ENCODE measurements around the gene ITGA11.
"Not testable (repeated sequence)": the region's sequence is repeated elsewhere in the genome, so short reads cannot be mapped to it uniquely, and the experiment has no call there.

Gene ITGA11

DNA sequence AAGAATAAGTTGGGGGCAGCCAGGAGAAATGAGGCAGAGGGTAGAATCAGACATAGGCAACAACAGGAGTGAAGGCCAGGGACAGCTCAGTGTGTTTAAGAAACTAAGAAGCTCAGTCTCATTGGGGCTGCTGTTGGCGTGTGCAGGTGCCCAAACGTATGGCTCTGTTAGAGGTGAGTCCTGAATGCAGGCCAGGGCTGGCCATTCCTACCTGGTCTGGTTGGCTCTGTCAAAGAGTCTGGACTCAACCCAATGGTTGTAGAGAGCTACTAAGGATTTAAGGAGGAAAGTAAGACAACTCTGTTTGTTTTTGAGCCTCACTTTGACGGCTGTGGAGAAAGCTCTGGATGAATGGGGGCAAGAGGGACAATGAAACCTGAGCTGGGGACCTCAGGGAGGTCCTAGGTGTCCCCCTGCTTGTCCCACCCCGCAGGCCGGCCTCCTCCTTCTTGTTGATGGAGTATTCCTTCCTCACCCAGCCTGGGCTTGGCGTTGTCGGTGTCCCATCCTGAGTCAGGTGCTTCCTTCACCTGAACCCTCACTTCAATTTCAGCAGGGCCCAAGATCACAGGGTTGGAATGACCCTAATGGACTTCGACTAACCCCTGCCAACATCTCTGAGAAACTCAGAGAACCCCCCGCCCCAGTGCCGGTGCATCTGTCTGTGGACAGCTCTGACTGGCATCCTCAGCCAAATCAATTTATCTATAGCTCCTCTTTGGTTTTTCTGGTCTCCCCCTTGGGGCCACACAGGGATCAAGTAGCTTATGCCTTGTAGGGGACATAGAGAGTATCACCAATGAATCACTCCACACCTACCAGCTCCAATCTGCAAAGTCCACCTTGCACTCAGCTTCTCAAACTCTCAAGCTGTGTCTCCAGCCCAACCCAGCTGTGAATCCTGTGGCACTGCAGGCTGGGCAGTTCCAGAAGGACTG, 8.3 kb downstream of the ITGA11 start:
- TF ChIP-seq Cebpa-rat (IDR thresholded peaks at IDR 0.05): no peak
- peaks cover 7 to 14% (median 9%) of the 10 kb centered on the region in 10 experiments; a peak in 17 of 20 replicates for H3K4me1 ChIP-seq
- H4K20me1 ChIP-seq: no peaks in the 10 kb centered on the region; a peak in 1 of 22 replicates
- H3K27ac ChIP-seq: no peak overlapping the region
- H3K4me2 ChIP-seq: no peak overlapping the region
- no peak overlapping the region for H3K4me3 ChIP-seq
- no peak overlapping the region for H3K9ac ChIP-seq
- H3K27me3 ChIP-seq: peaks cover 0 to 8% (median 5%) of the 10 kb centered on the region in 11 experiments; a peak in 11 of 22 replicates
- H3K9me3 ChIP-seq (replicated peaks in 1 of 11): no peaks in the 10 kb centered on the region
- no peaks in the 10 kb centered on the region for H3K36me3 ChIP-seq

DNA sequence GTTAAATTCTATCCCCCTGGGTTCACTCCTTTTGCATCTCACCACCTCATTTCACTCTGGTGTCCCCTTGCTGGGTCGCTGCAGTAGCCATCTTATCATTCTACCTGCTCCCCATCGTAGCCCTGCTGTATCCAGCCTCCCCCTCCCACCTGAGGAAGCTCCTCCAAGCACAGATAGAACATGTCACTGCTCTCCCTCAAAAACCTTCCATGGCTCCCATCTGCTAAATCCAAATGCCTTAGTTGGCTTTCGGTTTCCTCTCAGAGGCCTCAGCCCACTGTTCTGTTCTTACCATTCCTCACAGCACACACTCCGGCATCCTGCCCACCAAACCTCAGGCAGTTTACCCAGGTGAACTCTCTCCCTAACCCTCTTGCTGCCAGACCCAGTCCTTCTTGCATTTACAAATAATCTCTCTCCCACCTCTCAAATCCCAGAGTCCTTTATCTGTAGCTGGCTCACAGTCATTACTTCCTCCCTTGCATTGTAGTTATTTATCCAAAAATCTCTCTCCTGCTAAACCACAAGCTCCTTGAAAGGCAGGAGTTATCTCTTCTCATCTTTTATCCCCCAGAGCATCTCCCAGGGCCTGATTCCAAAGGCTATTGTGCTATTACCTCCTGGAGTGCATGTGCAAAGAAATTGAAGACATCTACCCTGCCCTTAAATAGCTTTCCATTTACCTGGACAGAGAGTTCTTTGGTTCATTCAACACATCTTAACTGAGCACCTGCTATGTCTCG, 9.4 kb downstream of the ITGA11 start:
- H3K4me3 ChIP-seq; H3K9me3 ChIP-seq (replicated peaks in 1 of 11); H3K27ac ChIP-seq; H3K9ac ChIP-seq; H3K27me3 ChIP-seq; H3K36me3 ChIP-seq; H3K4me2 ChIP-seq; H4K20me1 ChIP-seq: not testable (repeated sequence)
- peaks cover 7 to 15% (median 11%) of the 10 kb centered on the region in 10 experiments; a peak in 17 of 20 replicates for H3K4me1 ChIP-seq

DNA sequence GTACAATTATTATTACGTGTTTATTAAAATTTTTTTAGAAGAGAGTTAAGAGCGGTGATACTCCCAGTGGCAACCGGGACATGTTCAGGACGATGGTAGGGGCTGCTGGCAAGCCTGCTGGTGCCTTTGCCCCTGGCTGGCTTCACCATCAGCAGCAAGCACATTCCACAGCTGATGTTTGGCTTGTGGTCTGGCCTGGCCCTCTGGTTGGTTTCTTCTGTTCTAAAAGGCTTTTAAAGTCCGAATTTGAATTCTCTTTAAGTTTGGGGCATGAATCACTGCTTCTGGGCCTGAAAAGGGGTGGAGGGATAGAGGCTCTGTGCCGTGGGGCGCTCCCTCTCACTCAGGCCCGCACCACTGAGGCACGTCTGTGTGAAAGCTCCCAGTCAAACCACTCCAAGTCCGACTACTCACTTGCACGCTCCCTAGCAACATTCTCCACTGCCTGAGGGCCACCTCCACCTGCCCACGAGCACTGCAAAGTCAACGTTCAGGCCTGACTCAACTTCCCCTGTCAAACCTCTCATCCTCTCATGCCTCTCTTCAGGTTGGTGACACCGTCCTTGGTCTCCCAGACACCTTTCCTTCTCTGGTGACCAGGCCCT, 10.1 kb downstream of the ITGA11 start:
- no peak overlapping the region for H3K4me3 ChIP-seq
- H3K4me2 ChIP-seq: no peak overlapping the region
- peaks cover 2 to 11% (median 8%) of the 10 kb centered on the region in 10 experiments; a peak in 16 of 20 replicates for H3K4me1 ChIP-seq
- no peaks in the 10 kb centered on the region for H3K27me3 ChIP-seq
- no peaks in the 10 kb centered on the region for H3K36me3 ChIP-seq
- no peak overlapping the region for H3K9ac ChIP-seq
- no peak for TF ChIP-seq Cebpa-rat (IDR thresholded peaks at IDR 0.05)
- H3K27ac ChIP-seq: no peak overlapping the region
- no peaks in the 10 kb centered on the region; a peak in 1 of 22 replicates for H4K20me1 ChIP-seq
- no peaks in the 10 kb centered on the region for H3K9me3 ChIP-seq (replicated peaks in 1 of 11)

DNA sequence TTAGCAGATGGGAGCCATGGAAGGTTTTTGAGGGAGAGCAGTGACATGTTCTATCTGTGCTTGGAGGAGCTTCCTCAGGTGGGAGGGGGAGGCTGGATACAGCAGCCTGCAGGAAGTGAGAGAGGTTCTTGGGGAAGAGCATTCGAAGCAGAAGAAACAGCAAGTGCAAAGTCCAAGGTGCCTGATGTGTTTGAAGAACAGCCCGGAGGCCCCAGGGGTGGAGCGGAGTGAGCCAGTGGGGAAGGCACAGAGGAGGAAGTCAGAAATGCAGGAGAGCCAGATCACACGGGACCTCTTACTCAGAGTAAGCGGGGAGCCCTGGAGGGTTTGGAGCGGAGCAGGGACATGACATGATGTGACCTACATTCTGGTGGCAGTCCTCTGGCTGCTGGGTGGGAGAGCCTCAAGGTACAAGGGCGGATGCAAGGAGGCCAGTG, 10.8 kb downstream of the ITGA11 start:
- H3K36me3 ChIP-seq: no peaks in the 10 kb centered on the region
- no peaks in the 10 kb centered on the region; a peak in 1 of 22 replicates for H4K20me1 ChIP-seq
- TF ChIP-seq Cebpa-rat (IDR thresholded peaks at IDR 0.05): no peak
- H3K27ac ChIP-seq: no peak overlapping the region
- no peak overlapping the region for H3K4me2 ChIP-seq
- H3K27me3 ChIP-seq: no peaks in the 10 kb centered on the region
- no peak overlapping the region for H3K9ac ChIP-seq
- no peaks in the 10 kb centered on the region for H3K9me3 ChIP-seq (replicated peaks in 1 of 11)
- peaks cover 0 to 11% (median 7%) of the 10 kb centered on the region in 10 experiments; a peak in 10 of 20 replicates for H3K4me1 ChIP-seq
- H3K4me3 ChIP-seq: no peak overlapping the region

DNA sequence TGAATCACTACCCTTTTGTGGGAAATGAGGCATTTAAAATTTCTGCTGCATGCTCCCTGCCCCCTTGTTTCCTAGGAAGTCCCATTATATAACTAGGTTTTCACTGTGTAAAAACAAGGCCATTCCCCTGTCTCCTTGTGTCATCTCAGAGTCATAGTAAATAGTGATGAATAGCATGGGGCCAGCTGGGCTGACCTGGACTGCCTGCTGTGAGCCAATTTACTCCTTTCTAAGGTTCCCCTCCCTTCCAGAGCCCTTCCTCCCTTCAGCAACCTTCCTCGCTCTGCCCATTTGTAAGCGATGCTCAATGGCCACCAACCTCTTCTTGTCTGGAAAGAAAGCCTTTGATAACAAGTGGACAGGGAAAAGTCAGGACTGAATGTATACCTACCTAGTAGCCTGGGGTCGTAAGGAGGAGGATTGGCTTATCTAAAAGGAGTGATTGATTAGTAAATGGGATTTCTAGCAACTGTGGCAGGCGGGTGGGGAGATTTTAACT, 11.7 kb downstream of the ITGA11 start:
- no peaks in the 10 kb centered on the region for H3K9me3 ChIP-seq (replicated peaks in 1 of 11)
- H3K27ac ChIP-seq: no peak overlapping the region
- H3K4me1 ChIP-seq: peaks cover 0 to 11% (median 7%) of the 10 kb centered on the region in 10 experiments; a peak in 10 of 20 replicates
- H3K4me2 ChIP-seq: no peak overlapping the region
- no peak overlapping the region for H3K9ac ChIP-seq
- no peak for TF ChIP-seq Cebpa-rat (IDR thresholded peaks at IDR 0.05)
- no peaks in the 10 kb centered on the region for H3K36me3 ChIP-seq
- no peaks in the 10 kb centered on the region; a peak in 1 of 22 replicates for H4K20me1 ChIP-seq
- H3K4me3 ChIP-seq: no peak overlapping the region
- H3K27me3 ChIP-seq: no peaks in the 10 kb centered on the region

DNA sequence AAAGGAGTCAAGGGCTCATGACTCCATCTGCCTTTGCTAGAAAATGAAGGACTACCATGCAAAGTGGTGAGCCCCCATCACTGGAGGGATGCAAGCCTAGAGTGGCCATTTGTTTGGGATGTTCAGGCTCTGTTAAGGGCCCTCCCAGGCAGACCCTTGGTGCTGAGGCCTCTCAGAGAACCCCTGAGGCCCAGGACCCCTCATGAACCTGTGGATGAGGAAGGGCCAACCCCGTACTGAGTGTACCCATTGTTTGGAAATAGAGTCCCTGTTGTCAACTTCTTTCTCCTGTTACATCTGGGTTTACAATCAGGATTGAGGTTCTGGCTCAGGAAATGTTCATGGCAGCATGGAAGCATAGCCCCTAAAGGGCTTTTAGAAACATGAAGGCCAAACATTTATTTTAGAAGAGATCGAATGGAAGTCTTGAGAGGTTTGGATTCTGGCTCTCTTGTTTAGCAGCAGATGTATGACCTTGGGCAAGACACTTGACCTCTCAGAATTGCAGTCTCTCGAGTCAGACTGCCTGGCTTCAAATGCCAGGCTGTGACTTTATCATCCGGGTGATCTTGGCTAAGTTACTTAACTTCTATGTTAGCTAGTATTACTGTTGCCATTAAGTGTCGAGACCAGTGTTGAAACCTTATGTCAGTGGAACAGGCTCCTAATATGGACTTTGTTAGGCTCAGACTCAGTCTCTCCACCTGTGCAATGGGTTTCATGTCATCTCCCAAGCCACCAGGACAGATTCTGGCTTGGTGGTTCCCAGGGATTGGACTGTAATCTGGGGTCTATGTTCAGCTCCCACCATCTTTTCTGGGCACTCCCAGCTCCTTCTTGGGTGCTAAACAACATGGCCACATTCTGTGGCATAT, 12.4 kb downstream of the ITGA11 start:
- peak overlapping the region in 4 of 11 experiments; percentile 5 to 41 (median 30); a peak in 5 of 22 replicates for H3K4me2 ChIP-seq
- TF ChIP-seq Cebpa-rat (IDR thresholded peaks at IDR 0.05): no peak

DNA sequence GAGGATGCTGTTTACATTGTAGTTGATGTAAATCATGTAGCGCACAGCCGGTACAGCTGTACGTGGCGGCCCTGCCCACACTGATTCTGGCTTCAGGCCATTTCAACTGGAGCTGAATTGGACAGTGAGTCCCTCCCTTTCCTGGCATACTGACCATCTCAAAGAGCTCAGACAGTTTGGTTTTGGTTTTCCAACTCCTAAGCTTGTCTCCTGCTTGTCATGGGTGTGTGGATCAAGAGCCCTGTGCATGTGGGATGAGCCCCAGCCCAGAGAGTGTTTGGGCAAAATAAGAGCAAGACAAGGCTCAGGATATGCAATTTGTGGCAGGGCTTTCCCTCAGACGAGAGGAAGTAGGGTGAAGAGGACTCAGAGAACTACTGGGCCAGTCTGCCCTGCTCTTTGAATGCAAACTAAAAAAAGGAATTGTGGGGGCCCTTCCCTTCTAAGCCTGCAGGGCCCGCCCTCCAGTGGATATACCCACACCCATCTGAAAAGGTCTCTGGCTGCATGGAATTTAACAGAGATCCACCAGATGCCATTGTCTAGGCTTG, 13.3 kb downstream of the ITGA11 start:
- H3K9me3 ChIP-seq (replicated peaks in 1 of 11): no peaks in the 10 kb centered on the region
- peaks cover 0 to 16% (median 11%) of the 10 kb centered on the region in 10 experiments; a peak in 15 of 20 replicates for H3K4me1 ChIP-seq
- peak overlapping the region in 5 of 11 experiments; percentile 5 to 41 (median 26); a peak in 7 of 22 replicates for H3K4me2 ChIP-seq
- no peaks in the 10 kb centered on the region; a peak in 1 of 22 replicates for H4K20me1 ChIP-seq
- H3K36me3 ChIP-seq: no peaks in the 10 kb centered on the region
- H3K9ac ChIP-seq: no peak overlapping the region
- no peak overlapping the region for H3K4me3 ChIP-seq
- H3K27ac ChIP-seq: no peak overlapping the region
- TF ChIP-seq Cebpa-rat (IDR thresholded peaks at IDR 0.05): no peak
- H3K27me3 ChIP-seq: no peaks in the 10 kb centered on the region

More for the DNA sequence above, 12.4 kb downstream of the ITGA11 start:
- Histone ChIP-seq H3K9ac (no peak overlapping the region), H4K20me1 (no peaks in the 10 kb centered on the region; a peak in 1 of 22 replicates), H3K27me3 (no peaks in the 10 kb centered on the region), H3K9me3 (replicated peaks in 1 of 11) (no peaks in the 10 kb centered on the region), H3K4me1 (peaks cover 0 to 12% (median 10%) of the 10 kb centered on the region in 10 experiments; a peak in 15 of 20 replicates), H3K36me3 (no peaks in the 10 kb centered on the region), H3K27ac (no peak overlapping the region), H3K4me3 (no peak overlapping the region)

DNA sequence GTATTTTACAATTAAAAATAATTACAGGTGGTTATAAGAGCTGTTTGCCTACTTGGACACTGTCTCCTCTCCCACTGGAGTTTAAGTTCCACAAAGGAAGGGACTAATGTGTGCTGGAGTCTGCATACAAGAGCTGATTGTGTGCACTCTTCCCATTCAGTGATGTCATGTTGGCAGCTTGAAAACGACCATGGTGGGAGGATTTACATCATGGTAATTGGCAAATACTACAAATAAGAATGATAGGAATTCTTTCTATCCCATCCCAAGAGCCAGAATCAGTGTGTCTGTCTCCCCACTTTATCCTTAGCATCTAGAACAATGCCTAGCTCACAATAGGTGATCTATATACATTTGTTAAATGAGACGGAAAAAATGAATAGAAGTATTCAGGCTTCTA, 14.1 kb downstream of the ITGA11 start:
- Histone ChIP-seq H4K20me1 (no peaks in the 10 kb centered on the region; a peak in 1 of 22 replicates), H3K27me3 (no peaks in the 10 kb centered on the region), H3K9ac (no peak overlapping the region), H3K4me2 (no peak overlapping the region), H3K27ac (no peak overlapping the region), H3K9me3 (replicated peaks in 1 of 11) (no peaks in the 10 kb centered on the region), H3K36me3 (no peaks in the 10 kb centered on the region), H3K4me1 (peaks cover 0 to 16% (median 11%) of the 10 kb centered on the region in 10 experiments; a peak in 15 of 20 replicates), H3K4me3 (no peak overlapping the region)
- TF ChIP-seq Cebpa-rat (IDR thresholded peaks at IDR 0.05): no peak

Measured in BLaER1 treated with 17β-estradiol and CSF1 and Interleukin-3, amounts not matched to agents 10 nM and 100 nM (cell line).